ENCODE data around the gene CDKN2B-AS1. TPM values are rescaled to one million over a fixed set of nuclear protein-coding genes. Genes with fewer than 3 reads are reported as not detected.

CDKN2B-AS1 gene
- total RNA-seq, 2 donors from 2014 or later: not detected

GRCh38 chr9:21983561-21983935 lies 11.0 kb upstream of the CDKN2B-AS1 start:
- DNase-seq (ENCODE audit: low spot score): no peak
- H3K4me1 ChIP-seq (ENCODE audit: control insufficient read depth in 1 of 2, low read depth in 2 of 2): no peaks in the 10 kb centered on the region
- ATAC-seq (ENCODE audit: insufficient number of reproducible peaks, low FRiP score, low read depth): no peak
- H3K36me3 ChIP-seq: no peaks in the 10 kb centered on the region
- H3K27ac ChIP-seq: no peak overlapping the region
- peaks cover 6% of the 10 kb centered on the region for H3K27me3 ChIP-seq (replicated peaks; ENCODE audit: insufficient read depth)
- no peaks in the 10 kb centered on the region for H3K9me3 ChIP-seq
- no peak overlapping the region for H3K4me3 ChIP-seq
- no peak for TF ChIP-seq CTCF (IDR thresholded peaks at IDR 0.05)

DNA sequence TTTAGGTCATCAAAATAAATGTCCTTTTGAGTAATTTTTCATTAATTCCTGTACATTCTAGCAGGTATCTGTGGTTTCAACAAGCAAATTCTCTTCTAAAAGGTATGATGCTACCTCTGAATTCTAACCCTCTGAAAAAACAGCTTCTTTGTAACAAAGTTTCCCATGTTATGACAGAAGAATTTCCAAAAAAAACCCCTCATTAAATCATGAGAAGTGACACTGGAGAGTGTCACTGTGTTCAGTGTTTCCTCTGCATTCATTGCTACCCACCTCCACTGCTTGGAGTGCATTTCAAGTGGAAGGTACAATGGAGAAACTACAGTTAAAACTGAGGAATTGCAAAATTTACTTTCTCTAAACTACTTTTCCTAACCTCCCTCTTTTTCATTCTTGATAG lies 10.5 kb upstream of the CDKN2B-AS1 start:
- Histone ChIP-seq H3K9me3 (no peaks in the 10 kb centered on the region), H3K4me1 (ENCODE audit: control insufficient read depth in 1 of 2, low read depth in 2 of 2) (no peaks in the 10 kb centered on the region), H3K4me3 (no peak overlapping the region), H3K27me3 (replicated peaks; ENCODE audit: insufficient read depth) (peaks cover 7% of the 10 kb centered on the region), H3K36me3 (no peaks in the 10 kb centered on the region), H3K27ac (no peak overlapping the region)
- TF ChIP-seq CTCF (IDR thresholded peaks at IDR 0.05): no peak
- ATAC-seq (ENCODE audit: insufficient number of reproducible peaks, low FRiP score, low read depth) (no peak), DNase-seq (ENCODE audit: low spot score) (no peak)

DNA sequence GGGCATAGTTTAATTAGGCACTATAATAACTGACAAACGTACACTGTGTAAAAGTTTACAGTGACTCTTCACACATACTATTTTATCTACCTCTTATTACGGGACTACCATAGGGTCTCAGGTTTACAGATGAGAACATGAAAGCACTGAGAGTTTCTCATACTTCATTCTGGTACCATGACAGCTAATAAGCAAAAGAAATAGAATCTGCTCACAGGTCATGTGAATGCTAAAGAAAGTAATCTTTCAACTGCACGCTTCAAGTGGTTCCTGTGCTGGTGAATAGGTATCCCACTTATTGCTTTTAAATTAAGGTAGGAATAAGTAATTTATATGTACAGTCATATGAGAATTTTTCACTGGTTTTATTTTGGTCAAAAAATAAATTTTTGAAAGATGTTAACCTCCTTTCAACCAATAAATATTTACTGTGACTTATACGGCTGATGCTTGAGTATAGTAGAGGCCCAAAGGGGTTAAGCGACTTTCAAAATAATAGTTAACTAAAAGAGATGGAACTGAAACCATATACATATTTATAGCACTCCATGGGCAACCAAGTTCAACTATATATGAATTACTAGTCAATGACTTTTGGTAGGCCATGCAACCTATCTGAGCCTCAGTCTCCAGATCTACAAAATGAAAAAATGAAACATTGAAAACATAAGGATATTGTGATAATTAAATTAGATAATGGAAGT lies 8.5 kb upstream of the CDKN2B-AS1 start:
- H3K4me1 ChIP-seq (ENCODE audit: control insufficient read depth in 1 of 2, low read depth in 2 of 2): no peaks in the 10 kb centered on the region
- H3K4me3 ChIP-seq: no peak overlapping the region
- TF ChIP-seq CTCF (IDR thresholded peaks at IDR 0.05): no peak
- no peaks in the 10 kb centered on the region for H3K9me3 ChIP-seq
- no peak overlapping the region for H3K27ac ChIP-seq
- no peak for ATAC-seq (ENCODE audit: insufficient number of reproducible peaks, low FRiP score, low read depth)
- no peaks in the 10 kb centered on the region for H3K36me3 ChIP-seq
- peaks cover 17% of the 10 kb centered on the region for H3K27me3 ChIP-seq (replicated peaks; ENCODE audit: insufficient read depth)
- DNase-seq (ENCODE audit: low spot score): no peak

- no peak overlapping the region for H3K4me3 ChIP-seq
- no peaks in the 10 kb centered on the region for H3K9me3 ChIP-seq
- TF ChIP-seq CTCF (IDR thresholded peaks at IDR 0.05): no peak
- H3K36me3 ChIP-seq: no peaks in the 10 kb centered on the region
- no peak for ATAC-seq (ENCODE audit: insufficient number of reproducible peaks, low FRiP score, low read depth)
- DNase-seq (ENCODE audit: low spot score): no peak
- H3K27ac ChIP-seq: no peak overlapping the region
- peaks cover 0 to 1% of the 10 kb centered on the region in 2 donors for H3K4me1 ChIP-seq (ENCODE audit: control insufficient read depth in 1 of 2, low read depth in 2 of 2)
- H3K27me3 ChIP-seq (replicated peaks; ENCODE audit: insufficient read depth): peaks cover 17% of the 10 kb centered on the region
These were observed 6.3 kb upstream of the CDKN2B-AS1 start for GRCh38 chr9:21988056-21988990.

DNA sequence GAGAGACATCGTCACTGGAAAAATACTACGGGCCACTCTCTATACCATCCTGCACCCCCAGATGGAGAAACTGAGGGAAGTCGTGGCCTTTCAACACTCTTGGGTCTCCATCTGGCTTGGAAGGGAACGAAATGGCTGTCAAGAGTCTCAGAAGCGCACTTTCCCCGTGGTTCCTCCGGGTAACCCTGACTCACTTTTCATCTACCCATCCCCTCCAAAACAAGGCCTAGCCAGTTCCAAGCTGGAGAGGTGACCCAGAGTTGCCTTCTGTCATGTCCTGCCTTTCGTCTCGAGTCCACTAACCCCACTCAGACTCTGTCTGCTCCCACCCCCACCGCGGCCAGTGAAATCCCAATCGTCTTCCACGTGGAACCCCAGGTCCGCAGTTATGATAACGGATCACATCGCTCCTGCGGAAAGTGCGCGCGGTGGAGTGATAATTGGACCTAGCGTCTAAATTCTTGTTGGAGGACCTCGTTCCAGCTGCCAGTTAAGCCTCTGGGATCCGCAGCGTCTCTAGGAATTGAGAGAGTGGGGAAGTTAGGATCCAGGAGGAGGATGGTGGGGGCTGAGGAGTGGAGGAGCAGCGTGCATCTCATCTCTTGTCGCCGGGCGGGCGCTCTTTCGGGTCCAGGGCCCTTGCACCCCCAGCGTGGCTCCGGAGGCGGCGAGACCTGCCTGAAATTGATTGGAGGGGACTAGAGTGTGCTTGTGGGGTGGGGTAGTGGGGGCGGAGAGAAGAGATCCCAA lies 5.0 kb upstream of the CDKN2B-AS1 start:
- no peak for ATAC-seq (ENCODE audit: insufficient number of reproducible peaks, low FRiP score, low read depth)
- Histone ChIP-seq H3K4me3 (no peak overlapping the region), H3K36me3 (no peaks in the 10 kb centered on the region), H3K27me3 (replicated peaks; ENCODE audit: insufficient read depth) (peaks cover 17% of the 10 kb centered on the region), H3K9me3 (no peaks in the 10 kb centered on the region), H3K4me1 (ENCODE audit: control insufficient read depth in 1 of 2, low read depth in 2 of 2) (peaks cover 0 to 10% of the 10 kb centered on the region in 2 donors), H3K27ac (no peak overlapping the region)
- TF ChIP-seq CTCF (IDR thresholded peaks at IDR 0.05): no peak
- DNase-seq (ENCODE audit: low spot score): no peak

All from thoracic aorta (tissue), 2 donors.